ENCODE results near the gene CDK5RAP1.

DNA sequence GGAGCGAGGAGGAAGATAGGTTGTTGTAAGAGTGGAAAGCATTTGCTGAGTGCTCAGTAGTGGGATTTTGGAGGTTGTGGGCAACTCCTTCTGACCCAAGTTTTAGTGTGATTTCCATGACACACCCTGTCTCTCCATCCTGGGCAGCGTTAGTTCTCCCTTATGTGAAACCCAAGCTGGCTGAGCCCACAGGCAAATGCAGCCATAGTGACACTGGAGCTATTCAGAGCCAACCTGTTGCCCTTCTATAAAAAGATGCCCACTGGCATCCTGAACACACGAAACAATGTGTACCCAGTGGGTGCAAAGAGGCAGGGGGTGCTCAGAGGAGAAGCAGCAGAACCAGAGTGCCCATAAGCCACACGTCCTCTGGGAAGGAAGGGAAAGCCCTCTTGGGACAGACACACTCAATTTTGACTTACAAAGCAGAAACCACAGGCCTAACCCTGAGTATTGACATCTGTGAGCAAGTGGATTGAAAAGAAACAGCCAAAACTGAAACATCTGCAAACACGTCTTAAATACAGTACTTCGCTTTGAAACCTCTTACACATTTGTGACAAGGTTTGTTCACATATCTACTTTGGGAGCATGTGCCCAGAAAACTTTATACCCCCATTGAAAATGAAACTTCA, 63.7 kb downstream of the CDK5RAP1 start:
- TF ChIP-seq CTCF (IDR thresholded peaks at IDR 0.05) (no peak), EZH2 (IDR thresholded peaks at IDR 0.05) (no peak), EZH2phosphoT487 (IDR thresholded peaks at IDR 0.05) (no peak)
